Suprapubic skin (tissue), 3 donors: ENCODE results near the gene ARMC2.

Experiments
- CTCF ChIP-seq, 2 donors: fragments of 200-600 bp in 1 of 2; fragments of 450-650 bp in 1 of 2; sonication (generic) in 1 of 2; IDR thresholded peaks; one replicate each; pipeline ENCODE4 v1.5.1; 2016 to 2019; ENCODE audit warnings: antibody characterized with exemption in 2 of 2, mild to moderate bottlenecking in 1 of 2, moderate library complexity in 1 of 2
- EP300 ChIP-seq: sonication (generic); formaldehyde crosslinking; IDR thresholded peaks from one replicate; pipeline ENCODE4 v1.6.1; 2017; ENCODE audit warnings: antibody characterized with exemption

GRCh38 chr6:108866798-108867197 is 18.6 kb downstream of the ARMC2 start:
- no peak for TF ChIP-seq CTCF (IDR thresholded peaks at IDR 0.05)
- no peak for TF ChIP-seq EP300
